Putamen (tissue), 1 donor: ENCODE measurements around the gene SLC1A5.

ENCODE experiments used
- DNase-seq: peaks from one replicate; pipeline ENCODE4 v3.0.0-alpha.2; 2016; ENCODE audit warnings: low spot score

SLC1A5 gene

GRCh38 chr19:46725036-46725820 is 63.2 kb downstream of the SLC1A5 start:
- DNase-seq, result no peak
